NCI-H2029 (cell line): ENCODE data around the gene RPTOR.
A peak's percentile ranks its signal among the peaks of the same experiment; 100 is the strongest.
"Not testable (repeated sequence)": the region's sequence is repeated elsewhere in the genome, so short reads cannot be mapped to it uniquely, and the experiment has no call there.

Experiments used
- DNase-seq: peaks from one replicate; lab custom pipeline; 2025; lab: John Stamatoyannopoulos, UW

RPTOR gene

DNA sequence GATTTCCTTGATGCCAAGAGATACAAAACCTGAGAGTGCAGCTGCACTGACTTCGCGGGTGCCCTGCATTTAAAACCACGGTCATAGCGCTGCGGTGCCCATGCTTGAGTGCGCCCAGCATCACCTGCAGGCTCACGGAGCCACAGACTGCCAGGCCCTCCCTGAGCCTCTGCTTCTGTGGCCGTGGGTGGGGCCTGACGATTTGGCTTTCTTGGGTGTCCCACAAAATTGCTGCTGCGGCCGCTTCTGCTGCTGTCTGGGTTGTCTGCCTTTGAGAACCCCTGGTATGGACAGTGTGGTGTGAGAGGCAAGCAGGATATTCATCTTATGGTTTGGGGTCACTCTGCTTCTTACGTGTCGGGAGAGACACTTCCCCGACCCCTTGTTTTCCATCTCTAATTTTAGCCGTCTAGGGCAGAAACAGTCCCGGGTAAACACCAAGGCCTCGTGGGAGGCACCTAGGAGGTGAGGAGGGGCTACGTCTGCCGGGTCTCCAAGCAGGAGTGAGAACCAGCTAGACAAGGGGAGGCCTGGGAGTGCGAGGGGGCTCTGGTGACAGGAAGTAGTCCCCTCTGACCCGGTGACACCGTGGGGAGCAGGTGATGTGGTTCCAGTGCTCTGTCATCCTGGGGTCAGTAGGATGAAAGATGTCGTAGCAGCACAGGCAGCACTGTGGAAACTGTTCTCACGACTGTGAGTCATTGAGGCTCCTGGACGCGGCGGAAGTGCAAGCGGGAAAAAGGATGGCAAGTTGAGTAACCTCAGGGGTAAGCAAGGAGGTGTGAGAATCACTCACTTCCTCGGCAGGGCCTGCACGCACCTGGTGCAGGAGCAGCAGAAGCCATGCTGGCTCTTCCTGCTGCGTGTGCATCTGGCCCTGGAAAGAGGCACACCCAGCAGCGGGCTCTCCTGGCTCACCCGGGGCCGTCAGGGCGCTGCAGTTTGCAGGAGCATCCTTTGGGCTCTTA lies 176.3 kb downstream of the RPTOR start:
- DNase-seq = no peak

DNA sequence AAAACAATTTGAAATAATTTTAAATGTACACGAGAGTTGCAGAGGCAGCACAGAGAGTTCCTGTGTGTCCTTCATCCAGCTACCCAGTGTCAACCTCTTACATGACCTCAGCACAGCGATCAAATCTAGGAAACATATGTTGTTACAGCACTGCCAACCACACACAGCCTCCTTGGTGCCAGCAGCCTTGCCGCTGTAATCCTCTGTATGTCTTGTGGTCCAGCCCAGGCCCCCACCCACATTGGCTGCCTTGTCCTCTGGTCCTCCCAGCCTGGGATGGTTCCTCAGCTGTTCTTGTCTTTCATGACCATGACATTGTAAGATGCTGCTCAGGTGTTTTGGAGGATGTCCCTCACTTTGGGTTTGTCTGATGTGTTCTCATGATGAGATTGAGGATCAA lies 178.0 kb downstream of the RPTOR start:
- no peak for DNase-seq

DNA sequence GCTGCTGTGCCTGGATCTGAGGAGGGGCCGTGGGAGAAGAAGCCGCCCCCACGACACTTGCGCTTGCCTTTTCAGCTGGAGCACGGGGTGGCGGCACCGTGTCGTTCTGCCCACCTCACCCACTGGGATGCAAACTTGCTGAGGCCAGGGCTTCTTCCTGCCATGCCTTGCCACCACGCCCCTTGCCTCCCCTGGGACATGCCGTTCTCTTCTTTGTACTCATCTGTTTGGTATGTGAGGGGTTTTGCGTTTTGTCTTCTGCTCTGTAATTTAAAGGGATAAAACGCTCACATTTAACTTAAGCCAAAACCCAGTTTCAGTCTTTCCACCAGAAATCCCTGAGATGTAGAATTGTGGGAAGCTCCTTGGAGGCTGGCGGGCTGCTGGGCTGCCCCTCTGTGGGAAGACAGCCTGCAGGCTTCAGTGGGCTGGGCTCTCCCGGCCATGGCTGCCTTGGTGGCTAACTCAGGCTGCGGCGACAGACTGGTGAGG lies 180.2 kb downstream of the RPTOR start:
- no peak for DNase-seq

DNA sequence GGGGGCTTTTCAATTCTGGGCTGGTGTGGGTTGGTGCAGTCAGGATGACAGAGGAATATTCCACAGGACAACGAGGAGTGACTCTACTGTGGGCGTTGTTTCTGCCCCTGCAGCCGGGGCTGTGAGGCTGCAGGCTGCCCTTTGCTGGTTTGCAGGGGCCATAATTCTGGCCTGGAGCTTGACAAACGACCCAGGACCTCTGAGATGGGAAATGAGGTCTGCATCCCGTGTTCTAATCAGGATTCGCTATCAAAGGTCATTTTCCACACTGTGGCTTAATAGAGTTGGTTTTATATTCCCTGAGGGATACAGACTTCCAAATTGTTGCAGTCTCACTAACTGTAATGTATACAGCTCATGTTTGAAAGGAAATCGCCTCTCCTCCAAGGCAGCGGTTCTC lies 180.9 kb downstream of the RPTOR start:
- DNase-seq = no peak

DNA sequence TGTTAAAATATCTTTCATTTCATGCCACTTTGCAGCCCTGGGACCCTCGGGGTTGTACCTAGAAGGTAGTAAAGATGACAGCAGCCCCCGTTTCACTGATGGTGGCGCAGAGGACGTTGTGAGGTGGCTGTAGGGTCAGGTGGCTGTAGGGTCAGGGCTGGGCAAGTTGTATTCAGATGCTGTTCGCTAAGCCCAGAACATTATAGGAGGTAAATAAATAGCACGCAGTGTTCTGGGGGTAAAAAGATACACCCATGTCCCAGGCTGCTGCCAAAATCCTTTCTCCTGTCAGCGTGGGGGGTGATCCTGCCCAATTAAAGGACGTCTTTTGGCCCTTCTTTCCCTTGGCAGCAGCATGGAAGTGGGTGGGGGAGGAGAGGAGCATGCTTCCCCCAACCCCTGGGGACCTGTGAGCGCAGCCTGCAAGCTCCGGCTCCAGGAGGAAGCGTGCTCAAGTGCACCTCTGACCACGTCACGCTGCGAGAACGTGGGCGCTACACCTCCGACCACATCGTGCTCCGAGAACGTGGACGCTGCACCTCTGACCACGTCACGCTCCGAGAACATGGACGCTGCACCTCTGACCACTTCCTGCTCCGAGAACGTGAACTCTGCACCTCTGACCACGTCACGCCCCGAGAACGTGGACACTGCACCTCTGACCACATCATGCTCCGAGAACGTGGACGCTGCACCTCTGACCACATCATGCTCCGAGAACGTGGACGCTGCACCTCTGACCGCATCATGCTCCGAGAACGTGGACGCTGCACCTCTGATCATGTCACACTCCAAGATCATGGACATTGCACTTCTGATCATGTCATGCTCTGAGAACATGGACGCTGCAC lies 182.1 kb downstream of the RPTOR start:
- no peak for DNase-seq

DNA sequence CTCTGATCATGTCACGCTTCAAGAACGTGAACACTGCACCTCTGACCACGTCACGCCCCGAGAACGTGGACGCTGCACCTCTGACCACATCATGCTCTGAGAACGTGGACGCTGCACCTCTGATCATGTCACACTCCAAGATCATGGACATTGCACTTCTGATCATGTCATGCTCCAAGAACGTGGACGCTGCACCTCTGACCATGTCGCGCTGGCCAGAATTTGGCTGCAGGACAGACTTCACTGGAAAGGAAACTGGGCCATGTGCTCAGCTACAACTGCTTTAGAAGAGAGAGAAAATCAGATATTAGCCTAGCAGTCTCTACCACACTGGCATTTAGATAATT lies 182.7 kb downstream of the RPTOR start:
- no peak for DNase-seq

DNA sequence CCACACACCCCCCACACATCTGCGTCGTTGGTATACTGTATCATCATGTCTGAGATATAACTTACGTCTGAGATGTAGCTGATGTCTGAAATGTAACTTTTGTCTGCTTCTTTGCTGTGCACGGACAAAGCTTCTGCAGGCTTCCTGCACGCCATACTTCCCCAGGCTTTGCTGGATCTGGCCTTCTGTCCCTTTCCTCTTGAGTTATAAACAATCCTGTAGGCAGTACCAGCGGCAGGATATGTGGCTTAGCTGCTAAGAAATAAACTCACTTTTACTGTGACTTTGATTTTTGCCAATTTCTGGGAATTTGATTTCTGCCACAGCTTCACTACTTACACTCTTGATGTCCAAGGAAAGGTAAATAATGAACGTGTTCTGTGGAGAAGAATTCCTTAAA lies 184.4 kb downstream of the RPTOR start:
- no peak for DNase-seq

DNA sequence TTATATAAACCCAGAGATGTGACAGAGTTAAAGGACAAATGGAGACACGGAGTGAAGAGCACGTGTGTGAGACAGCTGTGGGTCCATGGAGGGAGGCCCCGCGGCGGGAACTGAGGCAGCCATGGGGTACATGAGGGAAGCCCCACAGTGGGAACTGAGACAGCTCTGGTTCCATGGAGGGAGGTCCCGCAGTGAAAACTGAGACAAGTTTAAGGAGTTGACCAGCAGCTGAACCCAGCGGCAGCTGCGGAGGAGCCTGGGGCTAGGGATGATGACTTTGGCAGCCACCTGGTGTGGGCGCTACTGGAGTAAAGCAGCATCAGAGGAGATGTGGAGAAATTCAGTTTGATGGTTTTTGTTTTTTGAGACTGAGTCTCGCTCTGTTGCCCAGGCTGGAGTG lies 185.1 kb downstream of the RPTOR start:
- DNase-seq = no peak

DNA sequence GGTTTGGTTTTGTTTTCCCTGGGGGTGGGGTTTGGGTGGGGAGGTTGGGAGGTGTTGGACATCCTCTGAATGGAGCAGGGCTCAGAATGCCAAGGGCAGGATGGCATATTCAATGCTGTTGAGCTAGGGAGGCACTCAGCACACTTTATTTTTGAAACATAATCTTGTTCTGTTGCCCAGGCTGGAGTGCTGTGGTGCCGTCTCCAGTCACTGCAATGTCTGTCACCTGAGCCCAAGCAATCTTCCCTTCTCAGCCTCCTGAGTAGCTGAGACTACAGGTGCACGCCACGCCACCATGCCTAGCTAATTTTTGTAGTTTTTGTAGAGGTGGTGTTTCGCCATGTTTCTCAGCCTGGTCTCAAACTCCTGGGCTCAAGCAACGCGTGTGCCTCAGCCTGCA lies 186.1 kb downstream of the RPTOR start:
- peak; percentile 71 for DNase-seq

DNA sequence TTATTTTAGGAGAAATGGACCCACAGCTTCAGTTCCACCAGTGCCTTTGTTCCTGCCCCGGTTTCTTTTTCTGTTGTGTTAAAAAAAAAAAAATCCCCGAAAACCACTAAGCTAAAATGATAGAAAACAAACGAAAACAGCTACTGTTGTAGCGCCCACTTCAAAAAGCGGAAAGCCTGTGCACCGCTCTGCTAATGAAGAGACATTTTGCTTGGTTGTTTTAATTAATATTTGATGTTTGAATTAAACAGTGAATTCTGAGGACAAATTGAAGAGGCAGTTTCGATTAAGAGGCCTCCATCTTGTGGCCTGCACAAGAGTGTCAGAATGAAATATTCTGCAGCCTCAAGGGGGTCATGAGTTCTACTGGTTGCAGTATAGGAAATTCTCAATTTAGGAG lies 186.7 kb downstream of the RPTOR start:
- no peak for DNase-seq

DNA sequence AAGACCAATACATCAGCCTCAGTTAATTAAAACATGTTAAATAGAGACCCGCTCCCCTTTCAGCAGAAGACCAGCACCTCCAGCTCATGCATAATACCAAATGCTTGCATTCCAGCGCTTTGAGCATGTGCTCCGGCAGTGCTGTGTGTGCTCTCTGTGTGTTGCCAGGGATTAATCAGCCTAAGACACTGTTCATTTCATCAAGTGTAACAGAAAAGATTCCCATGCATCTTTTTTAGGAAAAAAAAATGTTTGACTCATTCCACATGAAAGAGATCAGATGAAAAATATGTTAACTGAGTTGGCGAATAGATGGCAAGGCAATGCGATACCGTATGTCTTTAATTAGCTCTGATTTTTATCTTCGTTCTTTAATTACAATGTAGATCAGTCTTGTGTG lies 187.6 kb downstream of the RPTOR start:
- no peak for DNase-seq

DNA sequence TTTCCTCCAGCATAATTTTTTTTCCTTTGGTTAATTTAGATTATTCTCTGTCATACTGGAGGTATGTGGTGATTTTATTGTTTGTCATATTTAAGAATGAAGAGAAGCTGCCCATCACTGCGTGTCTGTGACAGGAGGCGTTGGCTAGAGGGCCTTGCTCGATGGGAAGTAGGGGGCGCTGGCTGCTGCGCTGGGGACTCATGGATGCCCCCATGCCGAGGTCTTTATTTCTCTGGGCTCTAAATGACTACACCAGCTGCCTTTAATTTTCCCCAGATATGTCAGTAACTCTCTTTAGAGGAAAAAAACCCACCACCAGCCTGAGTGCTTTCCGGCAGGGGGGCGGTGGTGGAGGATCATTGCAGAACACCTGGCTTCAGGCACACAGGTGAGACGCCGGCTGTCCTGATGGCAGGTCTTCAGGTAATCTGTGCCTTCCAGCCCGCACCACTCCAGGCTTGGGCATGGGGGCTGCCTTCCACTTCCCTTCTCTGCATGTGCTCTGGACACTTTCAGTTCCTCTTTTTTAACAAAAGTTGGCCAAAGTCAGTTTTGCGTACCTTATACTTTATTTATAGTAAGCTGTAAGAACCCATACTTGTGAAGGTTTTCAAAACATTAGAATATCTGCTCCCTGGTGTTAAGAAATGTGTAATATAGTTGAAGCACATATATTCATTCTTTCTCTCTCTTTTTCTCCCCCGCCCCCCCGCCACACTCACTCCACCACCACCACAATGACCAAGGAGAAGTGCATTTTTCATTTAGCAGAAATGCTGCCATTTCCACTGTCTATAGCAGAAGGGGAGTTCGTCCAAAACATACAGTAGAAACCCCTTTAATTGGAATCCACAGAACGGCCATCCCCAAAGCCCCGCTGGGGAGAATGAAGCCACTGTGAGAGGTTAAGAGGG lies 192.7 kb downstream of the RPTOR start:
- DNase-seq = no peak

DNA sequence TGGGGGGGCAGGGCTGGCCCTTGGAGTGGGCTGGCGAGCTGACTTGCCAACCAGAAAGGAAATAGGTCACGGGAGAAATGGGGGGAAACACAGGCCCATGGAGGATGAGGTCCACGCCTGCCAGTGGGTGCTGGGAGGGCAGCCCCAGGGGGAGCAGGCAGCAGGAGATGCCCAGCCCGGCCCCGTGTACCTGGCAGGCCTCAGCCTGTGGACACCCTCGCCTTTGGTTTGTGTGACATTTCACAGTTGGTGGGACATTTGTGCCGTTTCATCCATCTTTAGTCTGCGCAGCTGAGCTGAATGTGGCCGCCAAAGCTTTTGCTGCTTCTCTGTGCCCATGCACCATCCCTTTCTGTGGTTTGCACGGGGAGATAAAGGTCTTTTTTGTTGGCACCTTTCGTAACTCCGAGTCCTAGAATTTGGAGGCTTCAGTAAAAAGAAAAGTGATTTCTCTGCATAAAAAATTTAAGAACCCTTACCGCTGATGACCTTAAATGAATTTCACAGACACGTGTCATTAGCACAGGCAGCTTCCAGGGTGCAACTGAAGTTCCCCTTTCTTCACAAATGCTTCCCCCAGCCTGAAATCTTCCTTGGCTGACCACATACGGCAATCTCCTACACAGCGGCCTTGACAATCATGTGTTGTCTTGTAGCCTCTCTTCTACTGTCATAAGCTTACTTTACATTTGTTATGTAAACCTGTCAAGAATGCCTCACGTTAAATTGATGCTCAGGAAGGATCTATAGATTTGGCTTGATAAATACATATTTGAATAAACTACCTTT lies 193.6 kb downstream of the RPTOR start:
- no peak for DNase-seq

DNA sequence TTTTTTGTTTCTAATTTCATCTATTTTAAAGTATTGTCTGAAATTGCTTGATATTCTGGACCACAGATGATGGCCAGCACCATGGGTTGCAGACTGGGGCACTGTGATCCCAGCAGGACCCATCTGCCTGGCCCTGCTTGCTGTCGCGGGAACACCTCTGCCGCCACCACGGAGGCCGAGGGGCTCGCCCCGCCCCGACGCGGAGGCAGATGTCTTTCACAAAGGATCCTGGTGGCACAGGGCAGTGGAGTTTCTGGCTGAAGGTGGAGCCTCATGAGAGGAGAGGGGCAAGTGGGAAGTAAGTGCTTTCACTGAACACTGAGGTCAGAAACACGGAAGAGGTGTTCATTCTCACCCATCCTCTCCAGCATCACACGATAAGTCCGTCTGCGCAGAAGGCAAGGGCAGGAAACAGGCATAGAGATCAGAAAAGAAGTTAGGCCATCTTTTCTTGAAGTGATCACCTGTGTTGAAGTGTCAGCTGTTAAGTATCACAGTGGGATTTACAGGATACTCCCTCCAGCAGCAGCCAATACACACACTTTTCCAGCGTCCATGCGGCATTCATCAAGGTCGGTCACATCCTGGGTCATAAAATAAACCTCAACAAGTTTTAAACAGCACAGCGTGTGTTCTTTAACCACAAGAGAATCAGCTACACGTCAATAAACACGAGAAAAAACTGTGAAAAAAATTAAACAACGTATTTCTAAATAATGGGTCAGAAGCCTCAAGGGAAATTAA lies 194.5 kb downstream of the RPTOR start:
- no peak for DNase-seq

DNA sequence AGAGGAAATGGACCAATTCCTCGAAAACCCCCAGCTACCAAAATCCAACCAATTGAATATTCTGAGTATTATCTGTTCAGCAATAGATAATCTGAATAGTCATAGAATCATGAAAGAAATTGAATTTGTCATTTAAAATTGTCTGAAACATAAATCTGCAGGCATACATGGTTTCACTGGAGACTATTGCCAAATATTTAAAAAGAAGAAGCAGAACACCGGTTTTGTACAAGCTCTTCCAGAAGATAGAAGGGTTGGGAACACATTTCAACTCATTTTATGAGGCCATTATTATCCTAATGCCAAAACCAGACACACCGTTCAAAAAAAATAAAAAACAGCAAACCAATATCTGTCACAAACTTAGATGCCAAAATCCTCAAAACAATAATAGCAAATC lies 195.5 kb downstream of the RPTOR start:
- DNase-seq = no peak

DNA sequence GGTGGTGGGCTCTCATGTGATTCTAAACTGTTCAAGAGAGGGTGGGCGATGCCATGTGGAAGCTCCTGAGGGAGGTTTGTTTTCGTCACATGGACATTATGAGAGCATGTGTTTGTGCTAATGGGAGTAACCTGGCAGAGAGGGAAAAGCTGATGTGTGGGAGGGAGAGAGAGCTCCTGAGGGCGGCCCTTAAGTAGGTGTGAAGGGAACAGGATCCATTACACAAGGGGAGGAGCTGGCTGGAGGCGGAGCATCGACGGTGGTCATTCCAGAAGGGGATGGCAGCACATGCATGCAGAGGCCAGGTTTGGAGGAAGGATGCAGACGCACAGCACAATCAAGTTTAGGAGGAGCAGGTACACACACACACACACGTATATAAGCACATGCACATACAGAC lies 197.5 kb downstream of the RPTOR start:
- DNase-seq = peak; percentile 38

DNA sequence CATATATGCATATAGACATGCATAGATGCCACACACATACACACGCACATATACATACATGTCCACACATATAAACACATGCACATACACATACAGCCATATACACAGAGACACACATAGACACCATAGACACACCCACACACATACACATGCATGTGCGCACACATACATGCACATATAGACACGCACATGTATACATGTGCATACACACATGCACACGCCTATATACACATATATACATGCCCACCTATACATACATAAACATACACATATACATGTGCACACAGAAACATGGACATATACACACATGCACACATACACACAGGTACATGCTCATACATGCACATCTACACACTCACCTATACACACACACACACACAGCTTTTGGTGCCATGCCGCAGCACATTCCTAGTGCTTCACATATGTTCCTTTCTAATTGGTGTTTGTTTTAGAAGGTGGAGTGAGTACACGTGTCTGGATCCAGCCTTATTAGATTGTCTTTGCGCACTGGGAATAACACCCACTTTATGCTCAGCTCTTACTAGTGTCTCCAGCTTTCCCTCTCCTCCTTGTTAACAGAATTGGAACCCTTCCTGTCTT lies 198.0 kb downstream of the RPTOR start:
- no peak for DNase-seq

DNA sequence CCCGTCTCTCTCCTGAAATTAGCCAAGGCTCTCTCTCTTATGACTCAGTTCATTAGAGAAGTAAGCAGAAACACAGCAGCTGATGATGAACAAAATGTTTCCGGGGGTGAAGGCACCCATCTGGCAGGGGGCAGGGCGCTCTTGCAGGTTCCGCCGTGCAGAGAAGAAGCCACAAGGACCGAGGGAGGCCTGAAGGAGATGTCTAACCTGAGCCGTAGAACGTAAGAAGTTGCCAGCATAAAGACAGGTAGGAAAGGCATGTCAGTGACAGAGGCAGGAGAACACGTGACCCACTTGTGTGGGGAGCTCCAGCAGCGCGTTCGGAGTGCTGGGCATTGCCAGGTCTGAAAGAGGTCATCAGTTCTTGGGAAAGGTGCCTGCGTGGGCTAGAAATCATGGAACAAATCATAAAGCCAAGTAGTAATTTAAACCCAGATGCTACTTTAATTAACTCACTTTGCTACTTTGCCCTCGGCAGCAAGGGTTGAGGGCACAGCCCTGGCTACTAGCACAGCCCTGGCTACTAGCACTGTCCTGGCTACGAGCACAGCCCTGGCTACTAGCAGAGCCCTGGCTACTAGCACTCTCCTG lies 198.6 kb downstream of the RPTOR start:
- no peak for DNase-seq

DNA sequence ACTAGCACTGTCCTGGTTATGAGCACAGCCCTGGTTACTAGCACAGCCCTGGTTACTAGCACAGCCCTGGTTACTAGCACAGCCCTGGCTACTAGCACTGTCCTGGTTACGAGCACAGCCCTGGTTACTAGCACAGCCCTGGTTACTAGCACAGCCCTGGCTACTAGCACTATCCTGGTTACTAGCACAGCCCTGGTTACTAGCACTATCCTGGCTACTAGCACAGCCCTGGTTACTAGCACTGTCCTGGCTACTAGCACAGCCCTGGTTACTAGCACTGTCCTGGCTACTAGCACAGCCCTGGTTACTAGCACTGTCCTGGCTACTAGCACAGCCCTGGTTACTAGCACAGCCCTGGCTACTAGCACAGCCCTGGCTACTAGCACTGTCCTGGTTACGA lies 199.3 kb downstream of the RPTOR start:
- DNase-seq = not testable (repeated sequence)

DNA sequence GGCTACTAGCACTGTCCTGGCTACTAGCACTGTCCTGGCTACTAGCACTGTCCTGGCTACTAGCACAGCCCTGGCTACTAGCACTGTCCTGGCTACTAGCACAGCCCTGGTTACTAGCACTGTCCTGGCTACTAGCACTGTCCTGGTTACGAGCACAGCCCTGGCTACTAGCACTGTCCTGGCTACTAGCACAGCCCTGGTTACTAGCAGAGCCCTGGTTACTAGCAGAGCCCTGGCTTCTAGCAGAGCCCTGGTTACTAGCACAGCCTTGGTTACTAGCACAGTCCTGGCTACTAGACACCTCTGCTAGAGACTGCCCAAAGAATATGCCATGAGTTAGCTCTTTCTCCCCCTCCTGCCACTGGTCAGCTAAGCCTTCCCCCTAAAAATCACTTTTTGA lies 200.1 kb downstream of the RPTOR start:
- DNase-seq = not testable (repeated sequence)
